Subcutaneous adipose tissue (tissue), 4 donors: ENCODE measurements around the gene TCF15. TPM values are rescaled to one million over a fixed set of nuclear protein-coding genes. Genes with fewer than 3 reads are reported as not detected.

ENCODE experiments used
- CTCF ChIP-seq: fragments of 450-650 bp; IDR thresholded peaks from one replicate; pipeline ENCODE4 v1.5.1; 2016; ENCODE audit warnings: low read depth, mild to moderate bottlenecking, control low read depth, antibody characterized with exemption, moderate library complexity
- total RNA-seq, 4 donors: library from RNA; depleted of rRNA; stranded (reverse); fragments of >200 nt; gene quantifications; one replicate each; pipeline ENCODE4 v1.1.0, GENCODE V29; 2016

Gene TCF15
- total RNA-seq, result 1 to 10 TPM in 3 of 4 donors, under 1 TPM in 1; 0.34 to 3.4 (median 2.3) TPM

- TF ChIP-seq CTCF, result no peak
These were observed at the start of gene TCF15 for GRCh38 chr20:610130-611046. TSS of gene TCF15 (minus strand) at chr20:610309. CDS start at chr20:610237, 72 bp downstream.

- TF ChIP-seq CTCF, result no peak
These were observed 48.7 kb upstream of the TCF15 start for GRCh38 chr20:658731-659291.

GRCh38 chr20:658202-658601, 48.1 kb upstream of the TCF15 start:
- TF ChIP-seq CTCF, result no peak

- no peak for TF ChIP-seq CTCF
These were observed 45.9 kb upstream of the TCF15 start for GRCh38 chr20:655726-656624.

- TF ChIP-seq CTCF, result no peak
These were observed 44.3 kb upstream of the TCF15 start for GRCh38 chr20:654417-654750.

GRCh38 chr20:653590-654416, 43.7 kb upstream of the TCF15 start:
- no peak for TF ChIP-seq CTCF
